Measurements from ENCODE around the gene RFESD.

DNA sequence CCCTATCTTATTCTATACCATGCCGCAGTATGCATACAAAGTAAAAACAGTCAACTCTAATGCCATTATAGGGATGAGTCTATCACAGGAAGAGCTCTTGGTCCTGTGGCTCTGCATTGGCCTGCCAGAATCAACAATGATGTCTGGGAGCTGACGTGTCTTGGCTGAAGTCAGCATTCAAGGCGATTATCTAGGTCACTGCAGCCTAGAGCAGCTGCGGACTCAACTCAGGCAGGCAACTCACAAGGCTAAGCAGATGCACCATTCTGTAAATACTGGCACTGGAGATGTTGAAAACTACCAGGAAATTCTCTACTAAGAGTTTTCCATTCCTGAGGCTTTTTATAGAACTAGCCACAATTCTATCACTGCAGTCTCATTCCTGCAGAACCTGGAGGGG, 23.0 kb downstream of the RFESD start:
- TF ChIP-seq POLR2AphosphoS5 (IDR thresholded peaks at IDR 0.05) (peak in 1 of 3 donors; percentile 53), POLR2A (IDR thresholded peaks at IDR 0.05) (no peak)
- TF ChIP-seq, protein P1, sequence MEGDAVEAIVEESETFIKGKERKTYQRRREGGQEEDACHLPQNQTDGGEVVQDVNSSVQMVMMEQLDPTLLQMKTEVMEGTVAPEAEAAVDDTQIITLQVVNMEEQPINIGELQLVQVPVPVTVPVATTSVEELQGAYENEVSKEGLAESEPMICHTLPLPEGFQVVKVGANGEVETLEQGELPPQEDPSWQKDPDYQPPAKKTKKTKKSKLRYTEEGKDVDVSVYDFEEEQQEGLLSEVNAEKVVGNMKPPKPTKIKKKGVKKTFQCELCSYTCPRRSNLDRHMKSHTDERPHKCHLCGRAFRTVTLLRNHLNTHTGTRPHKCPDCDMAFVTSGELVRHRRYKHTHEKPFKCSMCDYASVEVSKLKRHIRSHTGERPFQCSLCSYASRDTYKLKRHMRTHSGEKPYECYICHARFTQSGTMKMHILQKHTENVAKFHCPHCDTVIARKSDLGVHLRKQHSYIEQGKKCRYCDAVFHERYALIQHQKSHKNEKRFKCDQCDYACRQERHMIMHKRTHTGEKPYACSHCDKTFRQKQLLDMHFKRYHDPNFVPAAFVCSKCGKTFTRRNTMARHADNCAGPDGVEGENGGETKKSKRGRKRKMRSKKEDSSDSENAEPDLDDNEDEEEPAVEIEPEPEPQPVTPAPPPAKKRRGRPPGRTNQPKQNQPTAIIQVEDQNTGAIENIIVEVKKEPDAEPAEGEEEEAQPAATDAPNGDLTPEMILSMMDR (IDR thresholded peaks at IDR 0.05), result no peak

Measured in breast epithelium (tissue), 3 donors.